C1 segment of cervical spinal cord (tissue), 14 donors: ENCODE data around the gene EIF4EBP3.
A peak's percentile ranks its signal among the peaks of the same experiment; 100 is the strongest.

Experiments
- DNase-seq, 14 donors: peaks; one replicate each; lab custom pipeline; 2025; lab: John Stamatoyannopoulos, UW

The EIF4EBP3 gene

GRCh38 chr5:140557136-140557805 lies 9.8 kb downstream of the EIF4EBP3 start, which contains the start of gene SRA1:
Gene SRA1 (minus strand): TSS chr5:140557473. CDS start chr5:140557452, 21 bp downstream.
- DNase-seq, result peak; percentile 39 to 95 (median 90)

GRCh38 chr5:140557965-140558364 lies 10.5 kb downstream of the EIF4EBP3 start:
- no peak for DNase-seq

GRCh38 chr5:140558542-140558941 lies 11.1 kb downstream of the EIF4EBP3 start:
- DNase-seq, result no peak

- no peak for DNase-seq
Measured at GRCh38 chr5:140560227-140560626, 12.8 kb downstream of the EIF4EBP3 start.

GRCh38 chr5:140561753-140562523 lies 14.5 kb downstream of the EIF4EBP3 start:
- DNase-seq, result no peak

GRCh38 chr5:140563596-140563995 lies 16.1 kb downstream of the EIF4EBP3 start:
- DNase-seq, result peak in 1 of 14 donors; percentile 47

- DNase-seq, result peak; percentile 92 to 100 (median 98)
Measured at GRCh38 chr5:140564196-140565023, 16.9 kb downstream of the EIF4EBP3 start, which contains the start of the genes APBB3 and SLC35A4. Gene APBB3 (minus strand): TSS chr5:140564598. CDS start chr5:140564245, 353 bp downstream. Gene SLC35A4 (plus strand): TSS chr5:140564828. CDS start chr5:140567170, 2,342 bp downstream.

GRCh38 chr5:140565024-140565779 lies 17.7 kb downstream of the EIF4EBP3 start:
- no peak for DNase-seq

- no peak for DNase-seq
Measured at GRCh38 chr5:140565780-140566095, 18.3 kb downstream of the EIF4EBP3 start.

- no peak for DNase-seq
Measured at GRCh38 chr5:140566665-140567064, 19.2 kb downstream of the EIF4EBP3 start.

- no peak for DNase-seq
Measured at GRCh38 chr5:140567136-140567818, 19.8 kb downstream of the EIF4EBP3 start.

GRCh38 chr5:140567871-140568270 lies 20.4 kb downstream of the EIF4EBP3 start:
- DNase-seq, result no peak

- DNase-seq, result no peak
Measured at GRCh38 chr5:140568443-140569063, 21.1 kb downstream of the EIF4EBP3 start.

GRCh38 chr5:140569197-140569596 lies 21.7 kb downstream of the EIF4EBP3 start:
- DNase-seq, result no peak

- DNase-seq, result peak in 3 of 14 donors; percentile 26 to 92 (median 58)
Measured at GRCh38 chr5:140570058-140570457, 22.6 kb downstream of the EIF4EBP3 start.

GRCh38 chr5:140570488-140570887 lies 23.0 kb downstream of the EIF4EBP3 start:
- no peak for DNase-seq

GRCh38 chr5:140571105-140571504 lies 23.6 kb downstream of the EIF4EBP3 start:
- DNase-seq, result no peak

GRCh38 chr5:140573683-140574082 lies 26.2 kb downstream of the EIF4EBP3 start:
- no peak for DNase-seq

GRCh38 chr5:140574165-140574564 lies 26.7 kb downstream of the EIF4EBP3 start:
- no peak for DNase-seq

- peak in 5 of 14 donors; percentile 19 to 52 (median 46) for DNase-seq
Measured at GRCh38 chr5:140575309-140575708, 27.8 kb downstream of the EIF4EBP3 start.
